Neural cell (in vitro differentiated cells): ENCODE measurements around the gene BTN1A1. TPM values are rescaled to one million over a fixed set of nuclear protein-coding genes. Genes with fewer than 3 reads are reported as not detected.
A peak's percentile ranks its signal among the peaks of the same experiment; 100 is the strongest.

Experiments used
- H2AFZ ChIP-seq: fragments of 200-600, 300-800 bp; sonication (generic), shearing (Covaris generic); 2 replicates; pipeline ENCODE4 v1.6.0; 2014; ENCODE audit warnings: low read depth, mild to moderate bottlenecking, antibody characterized with exemption, low read length, moderate library complexity
- H3F3A ChIP-seq: fragments of 200-600 bp; shearing (Covaris generic); 2 replicates; pipeline ENCODE4 v1.6.1; 2016; ENCODE audit warnings: mild to moderate bottlenecking, moderate library complexity, mixed read lengths, antibody characterized with exemption, low read length; ENCODE audit not compliant: insufficient read depth, poor library complexity, severe bottlenecking
- H3K27ac ChIP-seq: fragments of 200-600, 300-800 bp; sonication (generic), shearing (Covaris generic); 2 replicates; pipeline ENCODE4 v1.5.1; 2014; ENCODE audit warnings: mild to moderate bottlenecking, low read length, moderate library complexity
- H3K27me3 ChIP-seq: fragments of 300-800, 200-600 bp; sonication (generic), shearing (Covaris generic); 2 replicates; pipeline ENCODE4 v1.6.0; 2014; ENCODE audit warnings: mild to moderate bottlenecking, low read depth, low read length, moderate library complexity; ENCODE audit not compliant: insufficient read depth
- H3K36me3 ChIP-seq: fragments of 300-800, 200-600 bp; sonication (generic), shearing (Covaris generic); 2 replicates; pipeline ENCODE4 v1.5.1; 2014; ENCODE audit warnings: mild to moderate bottlenecking, antibody characterized with exemption, low read length, moderate library complexity; ENCODE audit not compliant: insufficient read depth
- H3K4me2 ChIP-seq: fragments of 300-800, 200-600 bp; sonication (generic), shearing (Covaris generic); 2 replicates; pipeline ENCODE4 v1.6.0; 2014; ENCODE audit warnings: mild to moderate bottlenecking, low read length
- H3K4me3 ChIP-seq: fragments of 300-800, 200-600 bp; sonication (generic), shearing (Covaris generic); 2 replicates; pipeline ENCODE4 v1.5.1; 2014; ENCODE audit warnings: mild to moderate bottlenecking, low read length, moderate library complexity
- H3K79me2 ChIP-seq: fragments of 200-600 bp; shearing (Covaris generic); replicated peaks from 2 replicates; pipeline ENCODE4 v1.6.0; 2014; ENCODE audit warnings: mild to moderate bottlenecking, low read length, moderate library complexity; ENCODE audit not compliant: insufficient read depth
- H3K9ac ChIP-seq: fragments of 300-800, 200-600 bp; sonication (generic), shearing (Covaris generic); 2 replicates; pipeline ENCODE4 v1.6.1; 2016; ENCODE audit warnings: mild to moderate bottlenecking, low read length, mixed read lengths
- H3K9me2 ChIP-seq: fragments of 200-600 bp; shearing (Covaris generic); 2 replicates; pipeline ENCODE4 v1.6.1; 2016; ENCODE audit warnings: mild to moderate bottlenecking, low read length, mixed read lengths; ENCODE audit not compliant: insufficient read depth
- H3K9me3 ChIP-seq: fragments of 200-600, 300-800 bp; sonication (generic), shearing (Covaris generic); 2 replicates; pipeline ENCODE4 v1.6.1; 2016; ENCODE audit warnings: mild to moderate bottlenecking, mixed run types, low read length, moderate library complexity, mixed read lengths
- H4K20me1 ChIP-seq: fragments of 200-600 bp; shearing (Covaris generic); 2 replicates; pipeline ENCODE4 v1.6.1; 2016; ENCODE audit warnings: mild to moderate bottlenecking, mixed run types; ENCODE audit not compliant: insufficient read depth
- CTCF ChIP-seq: fragments of 450-650 bp; IDR thresholded peaks from 2 replicates; pipeline ENCODE4 v1.5.1; 2014; ENCODE audit warnings: antibody characterized with exemption, mild to moderate bottlenecking, moderate library complexity; ENCODE audit not compliant: poor library complexity, severe bottlenecking
- EP300 ChIP-seq: fragments of 450-650 bp; conservative IDR thresholded peaks from 2 replicates; pipeline ENCODE4 v1.6.1; 2014; ENCODE audit warnings: antibody characterized with exemption, mild to moderate bottlenecking, moderate library complexity; ENCODE audit not compliant: poor library complexity, severe bottlenecking
- EZH2 ChIP-seq: fragments of 200-600, 300-800 bp; shearing (Covaris generic), sonication (generic); IDR thresholded peaks from 2 replicates; pipeline ENCODE4 v1.6.1; 2014; ENCODE audit warnings: antibody characterized with exemption, low read length, borderline replicate concordance, mild to moderate bottlenecking; ENCODE audit not compliant: insufficient read depth, poor library complexity, severe bottlenecking
- MXI1 ChIP-seq: fragments of 450-650 bp; conservative IDR thresholded peaks from 2 replicates; pipeline ENCODE4 v1.6.1; 2014; ENCODE audit warnings: antibody characterized with exemption, mild to moderate bottlenecking; ENCODE audit not compliant: poor library complexity, severe bottlenecking
- POLR2AphosphoS5 ChIP-seq: IDR thresholded peaks from 2 replicates; pipeline ENCODE4 v1.6.1; 2012
- RAD21 ChIP-seq: fragments of 450-650 bp; conservative IDR thresholded peaks from 2 replicates; pipeline ENCODE4 v1.6.1; 2014; ENCODE audit warnings: antibody characterized with exemption, mild to moderate bottlenecking, moderate library complexity
- REST ChIP-seq: IDR thresholded peaks from 2 replicates; pipeline ENCODE4 v1.6.1; 2012; ENCODE audit warnings: borderline replicate concordance
- SMC3 ChIP-seq: fragments of 450-650 bp; conservative IDR thresholded peaks from 2 replicates; pipeline ENCODE4 v1.6.1; 2014; ENCODE audit warnings: antibody characterized with exemption, mild to moderate bottlenecking, moderate library complexity; ENCODE audit not compliant: poor library complexity
- TAF1 ChIP-seq: IDR thresholded peaks from 2 replicates; pipeline ENCODE4 v1.6.1; 2012; ENCODE audit warnings: low read depth
- polyA plus RNA-seq: library from polyadenylated mRNA; depleted of rRNA; stranded (reverse); fragments of >200 nt; gene quantifications from 2 replicates; pipeline ENCODE4 v1.2.3, GENCODE V29; 2014

BTN1A1 gene
- polyA plus RNA-seq, 1 donor from 2014 or later: not detected

GRCh38 chr6:26531897-26532296 is 31.8 kb downstream of the BTN1A1 start:
- Histone ChIP-seq H3K4me2 (no peak overlapping the region), H3K27ac (no peak overlapping the region), H3K9ac (no peak overlapping the region), H3K27me3 (no peaks in the 10 kb centered on the region), H3K79me2 (no peaks in the 10 kb centered on the region), H3K36me3 (no peaks in the 10 kb centered on the region), H4K20me1 (no peaks in the 10 kb centered on the region), H3F3A (peaks cover 18% of the 10 kb centered on the region), H2AFZ (no peak overlapping the region), H3K9me2 (no peaks in the 10 kb centered on the region), H3K4me3 (peak overlapping the region; percentile 91), H3K9me3 (no peaks in the 10 kb centered on the region)
- TF ChIP-seq CTCF: no peak
- no peak for TF ChIP-seq TAF1
- TF ChIP-seq POLR2AphosphoS5: no peak
- no peak for TF ChIP-seq EP300
- no peak for TF ChIP-seq MXI1
- TF ChIP-seq REST: no peak
- no peak for TF ChIP-seq RAD21
- no peak for TF ChIP-seq SMC3
- TF ChIP-seq EZH2: no peak

GRCh38 chr6:26532699-26533531 is 32.8 kb downstream of the BTN1A1 start:
- Histone ChIP-seq H3K36me3 (no peaks in the 10 kb centered on the region), H3K27ac (peak overlapping the region; percentile 84), H3K9ac (peak overlapping the region; percentile 79), H2AFZ (peak overlapping the region; percentile 69), H3K79me2 (no peaks in the 10 kb centered on the region), H3K27me3 (no peaks in the 10 kb centered on the region), H3K9me3 (no peaks in the 10 kb centered on the region), H3K9me2 (no peaks in the 10 kb centered on the region), H4K20me1 (no peaks in the 10 kb centered on the region), H3K4me3 (peak overlapping the region; percentile 91), H3K4me2 (peak overlapping the region; percentile 95), H3F3A (peaks cover 23% of the 10 kb centered on the region)
- TF ChIP-seq CTCF (no peak), TAF1 (no peak), EP300 (peak; percentile 45), POLR2AphosphoS5 (peak; percentile 42), REST (peak; percentile 50), SMC3 (peak; percentile 41), MXI1 (peak; percentile 77), RAD21 (peak; percentile 28)
